Upper lobe of left lung (tissue), 4 donors: Measurements from ENCODE around the gene ANKMY2.

Experiments
- CTCF ChIP-seq, 6 experiments: fragments of 450-650 bp in 4 of 6; fragments of 200-600 bp in 2 of 6; sonication (generic) in 2 of 6; IDR thresholded peaks; one replicate each; pipeline ENCODE4 v1.5.1; 2016 to 2019; ENCODE audit warnings: antibody characterized with exemption in 6 of 6
- EP300 ChIP-seq, 4 donors: sonication (generic); formaldehyde crosslinking; IDR thresholded peaks; one replicate each; pipeline ENCODE4 v1.5.1; 2017; ENCODE audit warnings: antibody characterized with exemption in 4 of 4, control low read depth in 2 of 4

- TF ChIP-seq CTCF (IDR thresholded peaks at IDR 0.05): no peak
- TF ChIP-seq EP300 (IDR thresholded peaks at IDR 0.05): no peak
These were observed 16.4 kb upstream of the ANKMY2 start for GRCh38 chr7:16661924-16662323.
